K562 (cell line): ENCODE measurements around the gene WSCD1.

Source experiments
- CBFA2T3 ChIP-seq: fragments of 450-650 bp; IDR thresholded peaks from 2 replicates; pipeline ENCODE4 v1.6.1; 2017
- CREB1 ChIP-seq, 2 experiments: sonication (generic) in 1 of 2; formaldehyde crosslinking in 1 of 2; IDR thresholded peaks; 2 replicates each; pipeline versions ENCODE4 v1.6.1 to v1.8.0; 2012 to 2022; ENCODE audit warnings: inconsistent platforms in 1 of 2, mild to moderate bottlenecking in 1 of 2, missing genetic modification reagents in 1 of 2, moderate library complexity in 1 of 2
- CTCF ChIP-seq, 3 experiments: IDR thresholded peaks in 2 of 3; conservative IDR thresholded peaks in 1 of 3; 2 replicates each; pipeline ENCODE4 v1.5.1; 2011 to 2012; ENCODE audit warnings: low read length in 3 of 3, mild to moderate bottlenecking in 3 of 3, control low read depth in 2 of 3, improper control_type of control experiment in 1 of 3, inconsistent platforms in 1 of 3, low read depth in 1 of 3, mixed read lengths in 1 of 3, moderate library complexity in 1 of 3; ENCODE audit not compliant: insufficient read depth in 2 of 3
- HDAC3 ChIP-seq: fragments of 450-650 bp; IDR thresholded peaks from 2 replicates; pipeline ENCODE4 v1.6.1; 2018; ENCODE audit warnings: borderline replicate concordance, mild to moderate bottlenecking, moderate library complexity; ENCODE audit not compliant: partially characterized antibody
- HMGXB4 ChIP-seq: sonication (generic); formaldehyde crosslinking; IDR thresholded peaks from 2 replicates; pipeline ENCODE4 v1.8.1; 2023; ENCODE audit warnings: mild to moderate bottlenecking, missing genetic modification reagents
- JUN ChIP-seq, 2 experiments: sonication (generic) in 1 of 2; formaldehyde crosslinking in 1 of 2; IDR thresholded peaks; 2 replicates each; pipeline versions ENCODE4 v1.6.1 to v1.8.0; 2012 to 2022; ENCODE audit warnings: borderline replicate concordance in 2 of 2, mild to moderate bottlenecking in 2 of 2, improper control_type of control experiment in 1 of 2, low read depth in 1 of 2, low read length in 1 of 2, missing genetic modification reagents in 1 of 2
- MYC ChIP-seq, 2 experiments: fragments of 250-450 bp in 1 of 2; sonication (Bioruptor Pico) in 1 of 2; IDR thresholded peaks; 2 replicates each; pipeline versions ENCODE4 v1.5.1 to v1.6.1; 2012 to 2021; ENCODE audit warnings: low read depth in 2 of 2, borderline replicate concordance in 1 of 2, improper control_type of control experiment in 1 of 2, low read length in 1 of 2, mild to moderate bottlenecking in 1 of 2, moderate library complexity in 1 of 2
- SRF ChIP-seq, 2 experiments: fragments of 250-450, 450-650 bp in 1 of 2; sonication (Bioruptor Pico) in 1 of 2; sonication (generic) in 1 of 2; formaldehyde crosslinking; IDR thresholded peaks; 2 replicates each; pipeline versions ENCODE4 v1.5.0 to v1.5.1; 2020 to 2022; ENCODE audit warnings: mild to moderate bottlenecking in 1 of 2, missing genetic modification reagents in 1 of 2
- TSHZ1 ChIP-seq: fragments of 250-450 bp; sonication (Bioruptor Pico); IDR thresholded peaks from 2 replicates; pipeline ENCODE4 v1.4.0; 2020; ENCODE audit warnings: mild to moderate bottlenecking, moderate library complexity
- XRCC4 ChIP-seq: IDR thresholded peaks from one replicate; pipeline ENCODE4 v1.6.1; 2011; ENCODE audit not compliant: insufficient read depth, insufficient read length; ENCODE audit errors: extremely low read depth
- TF ChIP-seq, protein P1 (sequence below), 2 experiments: fragments of 450-650 bp in 1 of 2; IDR thresholded peaks; 2 replicates each; pipeline ENCODE4 v1.6.1; 2011 to 2017; ENCODE audit warnings: low read depth in 2 of 2, antibody characterized with exemption in 1 of 2, borderline replicate concordance in 1 of 2, low read length in 1 of 2, mild to moderate bottlenecking in 1 of 2, mixed read lengths in 1 of 2; ENCODE audit not compliant: control insufficient read depth in 1 of 2

DNA sequence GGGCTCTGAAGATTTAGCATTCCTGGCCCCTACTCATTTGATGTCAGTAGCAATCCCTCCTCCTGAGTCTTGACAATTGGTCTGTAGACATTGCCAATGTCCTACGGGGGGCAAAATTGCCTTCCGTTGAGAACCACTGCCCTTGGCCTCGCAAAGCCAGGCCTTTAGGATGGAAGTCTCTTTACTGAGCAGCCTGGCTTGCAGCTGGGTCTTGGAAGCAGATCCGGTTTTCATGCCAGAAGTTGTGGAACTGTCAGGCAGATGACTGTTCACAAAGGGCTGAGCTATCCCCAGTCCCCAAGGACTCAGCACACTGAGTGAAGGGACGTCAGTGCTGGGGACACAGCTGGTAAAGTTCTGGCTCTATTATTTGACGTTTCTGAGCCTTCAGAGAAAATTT lies 83.2 kb downstream of the WSCD1 start:
- TF ChIP-seq CBFA2T3 = no peak
- TF ChIP-seq XRCC4 = no peak
- TF ChIP-seq CTCF (IDR thresholded peaks at IDR 0.05 in 2 of 3, conservative IDR thresholded peaks at IDR 0.05 in 1 of 3; ENCODE audit: insufficient read depth in 2 of 3, low read depth in 1 of 3, low read length in 3 of 3) = no peak
- no peak for TF ChIP-seq HDAC3
- TF ChIP-seq HMGXB4 (CRISPR knock-in tag) = no peak
- no peak for TF ChIP-seq CREB1 (IDR thresholded peaks at IDR 0.05)
- TF ChIP-seq CREB1 (CRISPR knock-in tag; IDR thresholded peaks at IDR 0.05) = no peak
- TF ChIP-seq, protein P1, sequence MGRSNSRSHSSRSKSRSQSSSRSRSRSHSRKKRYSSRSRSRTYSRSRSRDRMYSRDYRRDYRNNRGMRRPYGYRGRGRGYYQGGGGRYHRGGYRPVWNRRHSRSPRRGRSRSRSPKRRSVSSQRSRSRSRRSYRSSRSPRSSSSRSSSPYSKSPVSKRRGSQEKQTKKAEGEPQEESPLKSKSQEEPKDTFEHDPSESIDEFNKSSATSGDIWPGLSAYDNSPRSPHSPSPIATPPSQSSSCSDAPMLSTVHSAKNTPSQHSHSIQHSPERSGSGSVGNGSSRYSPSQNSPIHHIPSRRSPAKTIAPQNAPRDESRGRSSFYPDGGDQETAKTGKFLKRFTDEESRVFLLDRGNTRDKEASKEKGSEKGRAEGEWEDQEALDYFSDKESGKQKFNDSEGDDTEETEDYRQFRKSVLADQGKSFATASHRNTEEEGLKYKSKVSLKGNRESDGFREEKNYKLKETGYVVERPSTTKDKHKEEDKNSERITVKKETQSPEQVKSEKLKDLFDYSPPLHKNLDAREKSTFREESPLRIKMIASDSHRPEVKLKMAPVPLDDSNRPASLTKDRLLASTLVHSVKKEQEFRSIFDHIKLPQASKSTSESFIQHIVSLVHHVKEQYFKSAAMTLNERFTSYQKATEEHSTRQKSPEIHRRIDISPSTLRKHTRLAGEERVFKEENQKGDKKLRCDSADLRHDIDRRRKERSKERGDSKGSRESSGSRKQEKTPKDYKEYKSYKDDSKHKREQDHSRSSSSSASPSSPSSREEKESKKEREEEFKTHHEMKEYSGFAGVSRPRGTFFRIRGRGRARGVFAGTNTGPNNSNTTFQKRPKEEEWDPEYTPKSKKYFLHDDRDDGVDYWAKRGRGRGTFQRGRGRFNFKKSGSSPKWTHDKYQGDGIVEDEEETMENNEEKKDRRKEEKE (IDR thresholded peaks at IDR 0.05; ENCODE audit: borderline replicate concordance in 1 of 2, control insufficient read depth in 1 of 2, low read depth in 2 of 2, low read length in 1 of 2) = no peak
- no peak for TF ChIP-seq MYC (IDR thresholded peaks at IDR 0.05; ENCODE audit: low read depth, low read length)
- no peak for TF ChIP-seq MYC (CRISPR knock-in tag; IDR thresholded peaks at IDR 0.05; ENCODE audit: borderline replicate concordance, low read depth)
- TF ChIP-seq JUN (IDR thresholded peaks at IDR 0.05; ENCODE audit: borderline replicate concordance, low read depth, low read length) = no peak
- no peak for TF ChIP-seq JUN (CRISPR knock-in tag; IDR thresholded peaks at IDR 0.05; ENCODE audit: borderline replicate concordance)
- TF ChIP-seq TSHZ1 (CRISPR knock-in tag) = no peak
- no peak for TF ChIP-seq SRF (CRISPR knock-in tag; IDR thresholded peaks at IDR 0.05)
